ENCODE data around the gene S100A7.

GRCh38 chr1:153422450-153423068 lies 37.9 kb downstream of the S100A7 start:
- TF ChIP-seq, protein P1, sequence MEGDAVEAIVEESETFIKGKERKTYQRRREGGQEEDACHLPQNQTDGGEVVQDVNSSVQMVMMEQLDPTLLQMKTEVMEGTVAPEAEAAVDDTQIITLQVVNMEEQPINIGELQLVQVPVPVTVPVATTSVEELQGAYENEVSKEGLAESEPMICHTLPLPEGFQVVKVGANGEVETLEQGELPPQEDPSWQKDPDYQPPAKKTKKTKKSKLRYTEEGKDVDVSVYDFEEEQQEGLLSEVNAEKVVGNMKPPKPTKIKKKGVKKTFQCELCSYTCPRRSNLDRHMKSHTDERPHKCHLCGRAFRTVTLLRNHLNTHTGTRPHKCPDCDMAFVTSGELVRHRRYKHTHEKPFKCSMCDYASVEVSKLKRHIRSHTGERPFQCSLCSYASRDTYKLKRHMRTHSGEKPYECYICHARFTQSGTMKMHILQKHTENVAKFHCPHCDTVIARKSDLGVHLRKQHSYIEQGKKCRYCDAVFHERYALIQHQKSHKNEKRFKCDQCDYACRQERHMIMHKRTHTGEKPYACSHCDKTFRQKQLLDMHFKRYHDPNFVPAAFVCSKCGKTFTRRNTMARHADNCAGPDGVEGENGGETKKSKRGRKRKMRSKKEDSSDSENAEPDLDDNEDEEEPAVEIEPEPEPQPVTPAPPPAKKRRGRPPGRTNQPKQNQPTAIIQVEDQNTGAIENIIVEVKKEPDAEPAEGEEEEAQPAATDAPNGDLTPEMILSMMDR (IDR thresholded peaks at IDR 0.05) = no peak
- no peak for TF ChIP-seq POLR2A (IDR thresholded peaks at IDR 0.05)

All from suprapubic skin (tissue), 3 donors.